IPS DF 4.7 (cell line): ENCODE results near the gene GPRASP1.
"Not testable (repeated sequence)": the region's sequence is repeated elsewhere in the genome, so short reads cannot be mapped to it uniquely, and the experiment has no call there.

Experiments
- DNase-seq: peaks from one replicate; pipeline ENCODE4 v3.0.0-alpha.2; 2013; ENCODE audit warnings: low spot score; ENCODE audit errors: extremely low read depth

GPRASP1 gene, protein sequence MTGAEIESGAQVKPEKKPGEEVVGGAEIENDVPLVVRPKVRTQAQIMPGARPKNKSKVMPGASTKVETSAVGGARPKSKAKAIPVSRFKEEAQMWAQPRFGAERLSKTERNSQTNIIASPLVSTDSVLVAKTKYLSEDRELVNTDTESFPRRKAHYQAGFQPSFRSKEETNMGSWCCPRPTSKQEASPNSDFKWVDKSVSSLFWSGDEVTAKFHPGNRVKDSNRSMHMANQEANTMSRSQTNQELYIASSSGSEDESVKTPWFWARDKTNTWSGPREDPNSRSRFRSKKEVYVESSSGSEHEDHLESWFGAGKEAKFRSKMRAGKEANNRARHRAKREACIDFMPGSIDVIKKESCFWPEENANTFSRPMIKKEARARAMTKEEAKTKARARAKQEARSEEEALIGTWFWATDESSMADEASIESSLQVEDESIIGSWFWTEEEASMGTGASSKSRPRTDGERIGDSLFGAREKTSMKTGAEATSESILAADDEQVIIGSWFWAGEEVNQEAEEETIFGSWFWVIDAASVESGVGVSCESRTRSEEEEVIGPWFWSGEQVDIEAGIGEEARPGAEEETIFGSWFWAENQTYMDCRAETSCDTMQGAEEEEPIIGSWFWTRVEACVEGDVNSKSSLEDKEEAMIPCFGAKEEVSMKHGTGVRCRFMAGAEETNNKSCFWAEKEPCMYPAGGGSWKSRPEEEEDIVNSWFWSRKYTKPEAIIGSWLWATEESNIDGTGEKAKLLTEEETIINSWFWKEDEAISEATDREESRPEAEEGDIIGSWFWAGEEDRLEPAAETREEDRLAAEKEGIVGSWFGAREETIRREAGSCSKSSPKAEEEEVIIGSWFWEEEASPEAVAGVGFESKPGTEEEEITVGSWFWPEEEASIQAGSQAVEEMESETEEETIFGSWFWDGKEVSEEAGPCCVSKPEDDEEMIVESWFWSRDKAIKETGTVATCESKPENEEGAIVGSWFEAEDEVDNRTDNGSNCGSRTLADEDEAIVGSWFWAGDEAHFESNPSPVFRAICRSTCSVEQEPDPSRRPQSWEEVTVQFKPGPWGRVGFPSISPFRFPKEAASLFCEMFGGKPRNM (N-terminal part only)

DNA sequence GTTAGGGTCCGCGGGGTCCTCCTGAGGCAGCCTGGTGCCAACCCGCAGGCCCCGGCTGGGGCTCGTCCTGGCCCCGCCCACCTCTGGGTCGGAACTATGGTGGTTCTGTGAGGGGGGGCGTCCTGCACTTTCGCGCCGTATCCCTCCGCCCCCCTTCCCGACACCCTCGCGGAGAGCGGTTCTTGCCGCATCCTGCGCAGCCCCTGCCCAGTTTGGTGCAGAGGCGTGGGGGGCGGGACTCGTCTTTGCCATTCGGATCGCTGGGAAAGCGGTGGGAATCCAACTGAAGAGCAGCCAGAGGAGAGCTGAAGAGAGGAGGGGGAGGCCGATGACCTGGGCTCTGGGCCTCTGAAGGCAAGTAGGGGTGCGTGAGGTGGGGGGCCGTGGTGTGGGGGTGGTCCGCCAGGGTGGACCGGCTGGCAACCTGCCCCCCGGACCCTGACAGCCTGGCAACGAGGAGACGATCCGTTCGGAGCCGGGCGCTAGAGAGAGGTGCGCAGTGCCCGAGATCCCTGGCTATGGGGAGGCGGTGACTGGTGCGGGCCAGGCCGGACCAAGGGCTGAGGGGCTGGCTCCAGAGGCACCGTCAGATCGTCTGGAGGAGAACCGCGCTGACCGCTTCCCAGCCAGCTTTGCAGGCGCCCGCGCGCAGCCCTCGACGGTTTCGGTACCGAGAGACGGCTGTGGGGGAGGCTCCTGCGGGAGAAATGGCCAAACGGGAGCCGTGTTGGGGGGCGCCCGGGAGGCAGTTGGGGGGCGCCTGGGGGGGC is at the start of gene GPRASP1:
Gene GPRASP1 (plus strand): TSS at position 242 of the 770 bp plus-strand sequence. CDS start 2,431 bp downstream, outside the sequence.
- no peak for DNase-seq

DNA sequence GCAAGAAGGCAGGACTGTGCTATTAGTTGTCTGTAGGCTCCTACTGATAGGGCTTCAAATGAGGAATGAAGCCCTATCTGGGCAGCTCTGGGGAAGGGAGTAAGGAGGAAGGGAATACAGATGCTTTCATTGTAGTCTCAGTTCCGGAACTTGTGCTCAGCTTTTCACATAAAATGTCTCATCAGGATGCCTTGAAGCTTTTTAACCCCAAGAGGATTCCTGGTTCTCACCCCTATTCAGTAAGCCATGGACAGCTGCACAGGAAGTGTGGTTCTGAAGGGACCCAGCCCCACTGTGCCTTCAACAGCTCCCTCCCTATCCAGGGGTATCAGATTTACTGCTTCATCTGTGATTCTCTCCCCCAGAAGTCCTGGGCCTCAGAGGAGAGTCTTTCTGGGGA is 47.0 kb upstream of the GPRASP1 start:
- no peak for DNase-seq

DNA sequence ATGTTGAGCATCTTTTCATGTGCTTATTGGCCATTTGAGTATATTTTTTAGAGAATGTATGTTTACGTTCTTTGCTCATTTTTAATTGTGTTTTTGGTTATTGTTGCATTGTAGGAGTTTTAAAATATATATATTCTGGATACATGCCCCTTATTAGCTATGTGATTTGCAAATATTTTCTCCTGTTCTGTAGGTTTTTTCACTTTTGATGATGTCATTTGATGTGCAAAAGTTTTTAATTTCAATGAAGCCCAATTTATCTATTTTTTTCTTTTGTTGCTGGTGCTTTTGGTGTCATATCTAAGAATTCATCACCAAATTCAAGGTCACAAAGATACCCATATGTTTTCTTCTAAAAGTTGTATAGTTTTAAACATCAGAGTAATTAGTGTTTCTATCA is 45.2 kb upstream of the GPRASP1 start:
- DNase-seq: no peak

DNA sequence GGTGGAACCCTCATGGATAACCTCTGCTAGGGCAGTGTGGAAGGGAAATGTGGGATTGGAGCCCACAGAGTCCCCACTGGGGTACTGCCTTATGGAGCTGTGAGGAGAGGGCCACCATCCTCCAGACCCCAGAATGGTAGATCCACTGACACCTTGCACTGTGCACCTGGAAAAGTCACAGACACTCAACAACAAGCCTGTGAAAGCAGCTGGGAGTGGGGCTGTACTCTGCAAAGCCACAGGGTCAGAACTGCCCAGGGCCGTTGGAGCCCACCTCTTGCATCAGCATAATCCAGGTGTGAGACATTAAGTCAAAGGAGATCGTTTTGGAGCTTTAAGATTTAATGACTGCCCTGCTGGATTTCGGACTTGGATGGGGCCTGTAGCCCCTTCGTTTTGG is 40.4 kb upstream of the GPRASP1 start:
- no peak for DNase-seq

DNA sequence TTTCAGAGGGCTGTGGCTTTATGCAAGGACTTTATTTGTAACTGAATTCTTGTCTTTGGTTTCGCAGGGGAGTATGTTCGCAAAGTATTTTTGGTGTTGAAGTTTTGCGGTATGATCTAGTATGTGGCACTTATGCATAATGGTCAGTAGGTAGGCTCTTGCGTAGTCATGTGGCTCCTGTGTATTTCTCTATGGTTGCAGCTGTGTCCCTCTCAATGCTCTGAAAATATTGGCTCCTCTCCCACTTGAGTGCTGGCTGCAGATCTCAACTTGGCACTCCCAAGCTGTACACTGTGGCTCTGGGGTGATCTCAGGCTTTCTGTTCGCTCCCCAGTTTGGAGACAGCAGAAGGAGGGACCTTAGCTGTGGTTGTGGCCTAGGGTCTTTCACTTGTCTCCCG is 27.2 kb upstream of the GPRASP1 start:
- DNase-seq: no peak

DNA sequence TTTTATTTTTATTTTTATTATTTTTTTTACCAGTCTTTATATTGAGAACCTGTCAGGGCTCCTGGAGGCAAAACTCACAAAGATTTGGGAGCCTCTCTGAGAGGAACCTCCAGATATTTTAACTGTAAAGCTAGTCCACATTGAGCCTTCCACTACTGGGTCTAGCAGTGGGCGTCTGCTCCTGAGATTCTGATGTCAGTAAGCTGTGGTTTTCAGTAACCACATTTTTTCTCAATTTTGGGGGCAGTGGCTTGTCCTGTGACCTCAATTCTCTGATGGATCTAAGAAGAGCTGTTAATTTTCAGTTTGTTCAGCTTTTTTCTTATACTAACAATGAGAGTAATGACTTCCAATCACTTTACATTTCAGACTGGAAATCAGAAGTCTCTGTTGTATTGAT is 23.6 kb upstream of the GPRASP1 start:
- DNase-seq: no peak

DNA sequence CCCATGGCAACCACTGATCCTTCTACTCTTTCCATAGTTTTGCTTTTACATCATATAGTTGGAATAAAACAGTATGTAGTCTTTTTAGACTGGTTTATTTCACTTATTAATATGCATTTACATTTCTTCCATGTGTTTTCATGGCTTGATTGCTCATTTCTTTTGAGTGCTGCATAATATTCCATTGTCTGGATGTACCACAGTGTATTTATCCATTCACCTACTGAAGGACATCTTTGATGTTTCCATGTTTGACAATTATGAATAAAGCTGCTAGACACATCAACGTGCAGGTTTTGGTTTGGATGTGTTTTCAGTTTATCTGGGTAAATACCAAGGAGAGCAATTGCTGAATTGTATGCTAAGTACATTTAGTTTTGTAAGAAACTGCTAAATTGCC is 13.7 kb upstream of the GPRASP1 start:
- no peak for DNase-seq

DNA sequence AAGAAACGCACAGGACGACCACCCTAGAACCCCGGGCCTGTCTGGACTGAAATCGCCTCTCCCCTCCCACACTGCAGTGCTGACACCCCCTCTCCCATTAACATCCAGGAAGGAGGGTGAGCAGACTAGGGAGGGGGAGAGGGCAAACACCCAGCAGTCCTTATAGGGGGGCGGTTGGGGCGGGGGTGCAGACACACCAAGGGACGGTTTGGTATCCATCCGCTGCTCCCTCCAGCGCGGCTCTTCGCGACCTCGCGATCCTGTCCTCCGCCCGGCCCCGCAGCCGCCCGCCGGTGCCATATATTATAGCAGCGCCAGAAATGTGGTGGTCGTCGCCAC is 411 bp upstream of the GPRASP1 start:
- DNase-seq: no peak

DNA sequence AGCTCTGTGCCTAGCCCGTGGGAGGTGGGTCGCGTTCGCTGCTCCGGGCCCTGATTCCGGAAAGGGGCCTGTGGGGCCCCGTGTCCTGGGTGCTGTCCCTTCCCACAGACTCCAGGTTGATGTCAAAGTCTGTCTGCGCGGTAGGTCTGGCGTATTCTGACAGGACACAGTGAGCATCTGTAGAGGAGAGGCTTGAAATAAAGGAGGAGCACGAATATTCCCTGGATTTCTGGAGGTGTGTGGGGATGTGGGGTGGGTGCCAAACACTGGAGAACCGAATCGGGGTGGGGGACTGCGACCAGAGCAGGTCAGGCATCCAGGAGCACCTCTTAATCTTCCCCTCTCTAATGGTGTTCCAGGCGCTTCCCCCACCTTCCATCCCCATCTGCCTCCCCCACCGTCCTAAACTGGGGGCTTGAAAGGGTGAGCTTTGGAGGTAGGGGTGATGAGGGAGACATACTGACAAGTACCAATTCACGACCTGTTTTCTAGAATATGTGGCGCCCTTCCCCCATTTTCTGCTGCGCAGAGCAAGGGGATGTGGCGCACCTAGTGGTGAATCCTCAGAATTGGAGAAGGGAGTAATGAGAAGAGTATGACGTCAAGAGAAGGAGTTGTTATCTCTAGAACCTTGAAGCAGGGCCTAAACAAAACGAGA is 877 bp downstream of the GPRASP1 start:
- DNase-seq: no peak

DNA sequence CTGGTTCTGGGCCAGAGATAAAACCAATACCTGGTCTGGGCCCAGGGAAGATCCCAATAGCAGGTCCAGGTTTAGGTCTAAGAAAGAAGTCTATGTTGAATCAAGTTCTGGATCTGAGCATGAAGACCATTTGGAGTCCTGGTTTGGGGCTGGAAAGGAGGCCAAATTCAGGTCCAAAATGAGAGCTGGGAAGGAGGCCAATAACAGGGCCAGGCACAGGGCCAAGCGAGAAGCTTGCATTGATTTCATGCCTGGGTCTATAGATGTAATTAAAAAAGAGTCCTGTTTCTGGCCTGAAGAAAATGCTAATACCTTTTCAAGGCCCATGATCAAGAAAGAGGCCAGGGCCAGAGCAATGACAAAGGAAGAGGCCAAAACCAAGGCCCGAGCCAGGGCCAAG is 3.4 kb downstream of the GPRASP1 start:
- DNase-seq: no peak

DNA sequence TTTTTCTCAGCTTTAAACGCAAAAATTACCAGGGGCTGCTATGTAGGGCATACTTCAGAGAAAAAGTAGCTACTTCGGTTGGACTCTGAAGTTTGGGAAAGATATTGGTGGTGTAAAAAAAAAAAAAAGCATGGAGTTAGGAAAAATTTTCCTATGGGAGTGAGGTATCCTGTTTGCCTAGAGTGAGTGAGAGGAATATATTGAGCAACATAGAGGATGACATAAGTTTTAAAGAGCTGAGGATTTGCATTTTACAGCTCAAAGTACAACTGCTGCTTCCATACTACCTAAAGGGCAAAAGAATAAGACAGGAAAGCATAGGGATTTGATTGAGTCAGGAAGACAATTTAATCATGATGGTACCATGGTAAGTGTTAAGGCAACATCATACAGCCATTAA is 7.3 kb downstream of the GPRASP1 start:
- DNase-seq: no peak

DNA sequence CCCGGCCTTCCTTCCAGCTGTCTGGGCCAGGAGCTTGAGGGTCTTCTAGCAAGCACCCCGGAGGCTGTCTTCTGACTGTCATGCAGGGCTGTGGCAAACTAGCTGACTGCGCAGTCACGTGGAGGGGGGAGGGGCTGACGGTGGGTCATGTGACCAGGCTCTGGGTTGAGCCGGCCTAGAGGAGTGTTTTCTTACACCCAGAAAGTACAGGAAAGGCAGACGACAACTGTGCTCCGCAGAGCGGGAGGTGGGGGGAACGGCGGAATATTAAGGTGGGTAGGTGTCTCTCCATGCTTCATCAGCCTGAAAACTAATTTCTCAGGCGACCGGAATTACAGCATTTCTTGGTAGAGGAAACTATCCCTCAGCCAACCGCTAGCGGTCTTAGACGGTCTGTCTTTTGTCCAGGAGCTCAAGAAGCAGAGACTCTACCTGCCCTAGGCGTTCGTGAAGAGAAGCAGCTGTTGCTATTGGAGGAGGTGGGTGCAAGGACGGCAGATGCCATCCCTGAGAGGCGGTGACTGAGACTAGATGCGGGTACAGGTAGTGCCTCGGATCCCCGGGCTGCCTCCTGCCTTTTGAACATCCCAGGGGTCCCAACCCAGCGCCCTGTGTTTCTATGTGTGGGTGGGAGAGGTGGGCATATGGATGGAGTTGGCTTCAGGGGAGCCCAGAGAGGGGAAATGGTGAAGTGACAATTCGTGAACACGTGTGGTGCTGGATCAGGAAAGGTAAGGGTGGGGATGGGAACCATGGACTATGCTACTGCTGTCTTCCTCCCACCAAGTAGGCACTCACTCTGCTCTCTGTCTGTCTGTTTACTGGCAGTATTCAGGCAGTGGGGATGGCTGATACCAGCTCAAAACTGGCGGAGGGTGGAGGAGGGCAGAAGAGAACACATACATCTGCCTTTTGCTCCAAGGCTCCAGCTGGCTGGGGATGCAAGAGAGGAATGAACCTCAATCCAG is 8.8 kb downstream of the GPRASP1 start:
- no peak for DNase-seq

DNA sequence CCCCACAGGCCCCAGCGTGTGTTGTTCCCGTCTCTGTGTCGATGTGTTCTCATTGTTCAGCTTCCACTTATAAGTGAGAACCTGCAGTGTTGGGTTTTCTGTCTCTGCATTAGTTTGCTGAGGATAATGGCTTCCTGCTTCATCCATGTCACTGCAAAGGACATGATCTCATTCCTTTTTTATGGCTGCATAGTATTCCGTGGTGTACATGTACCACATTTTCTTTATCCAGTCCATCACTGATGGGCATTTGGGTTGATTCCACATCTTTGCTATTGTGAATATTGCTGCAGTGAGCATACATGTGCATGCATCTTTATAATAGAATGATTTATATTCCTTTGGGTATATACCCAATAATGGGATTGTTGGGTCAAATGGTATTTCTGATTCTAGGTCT is 12.5 kb downstream of the GPRASP1 start:
- not testable (repeated sequence) for DNase-seq

DNA sequence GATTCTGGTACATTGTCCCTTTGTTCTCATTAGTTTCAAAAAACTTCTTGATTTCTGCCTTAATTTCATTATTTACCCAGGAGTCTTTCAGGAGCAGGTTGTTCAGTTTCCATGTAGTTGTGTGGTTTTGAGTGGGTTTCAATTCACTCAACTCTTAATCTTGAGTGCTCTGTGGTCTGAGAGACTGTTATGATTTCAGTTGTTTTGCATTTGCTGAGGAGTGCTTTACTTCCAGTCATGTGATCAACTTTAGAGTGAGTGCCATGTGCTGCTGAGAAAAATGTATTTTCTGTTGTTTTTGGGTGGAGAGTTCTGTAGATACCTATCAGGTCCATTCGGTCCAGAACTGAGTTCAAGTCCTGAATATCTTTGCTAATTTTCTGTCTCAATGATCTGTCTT is 15.8 kb downstream of the GPRASP1 start:
- not testable (repeated sequence) for DNase-seq

DNA sequence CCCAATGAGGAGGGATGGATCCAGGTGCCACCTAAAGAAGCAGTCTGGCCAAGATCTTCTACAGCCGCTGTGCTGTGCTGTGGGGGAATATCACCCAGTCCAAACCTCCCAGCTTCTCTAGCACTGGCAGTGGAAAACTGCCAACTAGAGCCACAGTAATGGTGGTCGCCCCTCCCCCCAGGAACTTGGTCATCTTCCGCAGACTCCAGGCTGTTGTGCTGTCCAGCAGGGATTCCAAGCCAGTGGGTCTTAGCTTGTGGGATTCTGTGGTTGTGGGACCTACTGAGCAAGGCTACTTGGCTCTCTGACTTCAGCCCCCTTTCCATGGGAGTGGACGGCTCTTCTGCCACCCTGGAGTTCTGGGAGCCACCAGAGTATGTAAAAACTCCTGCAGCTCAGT is 18.2 kb downstream of the GPRASP1 start:
- no peak for DNase-seq

DNA sequence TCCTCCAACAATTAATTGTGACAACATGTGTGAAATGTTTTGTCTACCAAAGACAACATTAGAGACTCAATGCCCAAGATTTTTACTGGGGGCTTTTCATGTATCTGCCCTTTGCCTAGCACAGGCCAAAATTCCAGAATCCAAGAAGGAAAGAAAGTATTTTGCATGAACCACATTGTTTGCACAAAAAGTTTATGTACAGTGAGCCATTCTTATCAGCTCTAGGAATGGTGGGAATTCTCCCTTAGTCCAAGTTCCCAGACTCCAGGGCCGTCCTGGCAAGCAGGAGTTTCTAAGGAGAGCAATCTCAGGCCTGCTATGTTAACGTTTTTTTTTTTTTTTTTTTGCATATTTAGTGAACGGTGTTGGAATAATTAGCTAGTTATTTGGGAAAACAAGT is 21.6 kb downstream of the GPRASP1 start:
- DNase-seq: no peak

DNA sequence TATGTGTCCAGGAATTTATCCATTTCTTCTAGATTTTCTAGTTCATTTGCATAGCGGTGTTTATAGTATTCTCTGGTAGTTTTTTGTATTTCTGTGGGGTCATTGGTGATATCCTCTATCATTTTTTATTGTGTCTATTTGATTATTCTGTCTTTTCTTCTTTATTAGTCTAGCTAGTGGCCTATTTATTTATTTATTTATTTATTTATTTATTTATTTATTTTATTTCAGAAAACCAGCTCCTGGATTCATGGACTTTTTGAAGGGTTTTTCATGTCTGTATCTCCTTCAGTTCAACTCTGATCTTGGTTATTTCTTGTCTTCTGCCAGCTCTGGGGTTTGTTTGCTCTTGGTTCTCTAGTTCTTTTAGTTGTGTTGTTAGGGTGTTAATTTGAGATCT is 26.2 kb downstream of the GPRASP1 start:
- DNase-seq: not testable (repeated sequence)

DNA sequence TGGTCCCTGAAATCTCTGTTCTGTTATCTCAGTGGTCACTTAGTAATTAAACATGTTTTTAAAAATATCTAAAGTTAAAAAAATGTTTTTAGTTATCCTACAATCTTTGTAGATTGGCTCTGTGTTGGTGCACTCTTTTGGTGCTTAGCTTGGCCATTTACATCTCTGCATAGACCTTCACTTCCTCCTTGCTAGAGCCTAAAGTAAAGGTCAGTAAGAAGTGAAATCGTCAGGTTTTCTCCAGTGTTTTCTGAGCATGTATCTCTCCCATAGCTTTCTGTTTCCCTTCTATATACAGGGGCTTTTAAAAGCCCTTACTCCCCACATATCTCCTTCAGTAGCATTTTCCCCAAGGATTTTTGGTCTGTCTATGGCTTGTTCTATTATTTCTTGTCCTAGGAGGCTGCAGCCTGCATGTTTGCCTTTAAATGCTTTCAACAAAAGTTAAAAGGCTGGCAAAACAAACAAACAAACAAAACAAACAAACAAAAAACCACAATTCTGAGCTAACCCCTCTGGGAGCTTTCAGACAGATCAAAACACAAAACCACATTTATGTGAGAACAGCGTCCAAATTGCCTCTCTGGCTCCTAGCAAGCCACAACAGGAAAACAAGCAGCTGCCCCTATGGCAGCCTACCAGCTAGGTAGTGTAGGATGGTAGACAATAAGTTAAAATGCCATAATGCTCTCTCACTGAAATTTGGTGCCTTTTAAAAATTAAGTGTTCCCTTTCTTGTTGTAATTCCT is 33.7 kb downstream of the GPRASP1 start:
- no peak for DNase-seq

DNA sequence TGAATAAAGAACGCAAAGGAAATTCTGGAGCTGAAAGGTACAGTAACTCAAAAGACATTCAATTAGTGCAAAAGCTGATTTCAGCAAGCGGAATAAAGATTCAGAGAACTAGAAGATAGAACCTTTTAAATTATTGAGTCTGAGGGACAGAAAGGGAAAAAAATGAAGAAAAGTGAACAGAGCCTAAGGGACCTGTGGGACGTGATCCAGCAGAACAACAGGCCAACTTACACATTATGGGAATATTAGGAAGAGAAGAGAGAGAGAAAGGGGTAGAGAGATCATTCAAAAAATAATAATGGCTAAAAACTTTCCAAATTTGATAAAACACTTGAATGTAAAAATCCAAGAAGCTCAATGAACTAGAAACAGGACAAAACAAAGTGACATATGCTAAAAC is 43.5 kb downstream of the GPRASP1 start:
- DNase-seq: no peak
